NK-92 treated with Interleukin-12 subunit alpha and Interleukin-12 subunit beta, amount 100 ng/mL, for 24 hours (cell line): ENCODE data around the gene FRAS1.
"Not testable (repeated sequence)": the region's sequence is repeated elsewhere in the genome, so short reads cannot be mapped to it uniquely, and the experiment has no call there.

Source experiments
- DNase-seq: peaks from one replicate; lab custom pipeline; 2025; lab: John Stamatoyannopoulos, UW

Gene FRAS1

GRCh38 chr4:78100060-78100459 lies 42.9 kb downstream of the FRAS1 start:
- DNase-seq: no peak

GRCh38 chr4:78119698-78120097 lies 62.6 kb downstream of the FRAS1 start:
- no peak for DNase-seq

GRCh38 chr4:78120144-78120880 lies 63.2 kb downstream of the FRAS1 start:
- DNase-seq: no peak

- DNase-seq: no peak
Measured at GRCh38 chr4:78121338-78121904, 64.3 kb downstream of the FRAS1 start.

GRCh38 chr4:78125834-78126331 lies 68.8 kb downstream of the FRAS1 start:
- not testable (repeated sequence) for DNase-seq

- no peak for DNase-seq
Measured at GRCh38 chr4:78129383-78130108, 72.4 kb downstream of the FRAS1 start.

GRCh38 chr4:78131403-78131802 lies 74.3 kb downstream of the FRAS1 start:
- DNase-seq: no peak

- no peak for DNase-seq
Measured at GRCh38 chr4:78136109-78137081, 79.3 kb downstream of the FRAS1 start.

GRCh38 chr4:78137532-78137931 lies 80.4 kb downstream of the FRAS1 start:
- DNase-seq: no peak

- DNase-seq: no peak
Measured at GRCh38 chr4:78138252-78138651, 81.1 kb downstream of the FRAS1 start.

- DNase-seq: no peak
Measured at GRCh38 chr4:78143634-78144033, 86.5 kb downstream of the FRAS1 start.

GRCh38 chr4:78145008-78145407 lies 87.9 kb downstream of the FRAS1 start:
- DNase-seq: no peak

- DNase-seq: no peak
Measured at GRCh38 chr4:78145622-78146021, 88.5 kb downstream of the FRAS1 start.

- DNase-seq: no peak
Measured at GRCh38 chr4:78149751-78150542, 92.8 kb downstream of the FRAS1 start.

GRCh38 chr4:78150543-78150864 lies 93.4 kb downstream of the FRAS1 start:
- no peak for DNase-seq

GRCh38 chr4:78152795-78153194 lies 95.7 kb downstream of the FRAS1 start:
- DNase-seq: no peak

- no peak for DNase-seq
Measured at GRCh38 chr4:78154972-78155590, 98.0 kb downstream of the FRAS1 start.

- no peak for DNase-seq
Measured at GRCh38 chr4:78155616-78156105, 98.5 kb downstream of the FRAS1 start.

- no peak for DNase-seq
Measured at GRCh38 chr4:78156520-78156919, 99.4 kb downstream of the FRAS1 start.

- DNase-seq: no peak
Measured at GRCh38 chr4:78162342-78162741, 105.2 kb downstream of the FRAS1 start.

- DNase-seq: no peak
Measured at GRCh38 chr4:78162821-78163220, 105.7 kb downstream of the FRAS1 start.
